H9 (cell line): Measurements from ENCODE around the gene CALR. TPM values are rescaled to one million over a fixed set of nuclear protein-coding genes. Genes with fewer than 3 reads are reported as not detected.

Source experiments
- DNase-seq: peaks from one replicate; pipeline ENCODE4 v3.0.0-alpha.2; 2017
- H2AFZ ChIP-seq: one replicate; pipeline ENCODE4 v1.6.1; 2013; ENCODE audit warnings: mild to moderate bottlenecking, low read length, control low read depth, moderate library complexity
- H2AK5ac ChIP-seq: 2 replicates; pipeline ENCODE4 v1.6.1; 2013; ENCODE audit warnings: low read length, control low read depth, mixed read lengths; ENCODE audit not compliant: insufficient read length
- H2BK120ac ChIP-seq: one replicate; pipeline ENCODE4 v1.6.1; 2013; ENCODE audit warnings: low read depth, mild to moderate bottlenecking, low read length, control low read depth, inconsistent platforms; ENCODE audit not compliant: poor library complexity, severe bottlenecking
- H2BK12ac ChIP-seq: 2 replicates; pipeline ENCODE4 v1.6.1; 2013; ENCODE audit warnings: low read length, control low read depth, mixed read lengths, low read depth; ENCODE audit not compliant: insufficient read length
- H2BK15ac ChIP-seq: 2 replicates; pipeline ENCODE4 v1.6.1; 2013; ENCODE audit warnings: low read depth, low read length, control low read depth
- H2BK20ac ChIP-seq: one replicate; pipeline ENCODE4 v1.6.1; 2013; ENCODE audit warnings: low read depth, mild to moderate bottlenecking, low read length, control low read depth, inconsistent platforms; ENCODE audit not compliant: poor library complexity, severe bottlenecking
- H2BK5ac ChIP-seq: 2 replicates; pipeline ENCODE4 v1.6.1; 2013; ENCODE audit warnings: low read length, control low read depth, mixed read lengths; ENCODE audit not compliant: insufficient read length
- H3K14ac ChIP-seq: 2 replicates; pipeline ENCODE4 v1.6.1; 2013; ENCODE audit warnings: low read length, control low read depth; ENCODE audit not compliant: insufficient read depth
- H3K18ac ChIP-seq: 2 replicates; pipeline ENCODE4 v1.6.1; 2013; ENCODE audit warnings: low read depth, mild to moderate bottlenecking, mixed read lengths, low read length, control low read depth; ENCODE audit not compliant: insufficient read length
- H3K23ac ChIP-seq: 2 replicates; pipeline ENCODE4 v1.6.1; 2013; ENCODE audit warnings: low read length, control low read depth, mixed read lengths, low read depth; ENCODE audit not compliant: insufficient read length
- H3K23me2 ChIP-seq: 2 replicates; pipeline ENCODE4 v1.6.1; 2013; ENCODE audit warnings: low read depth, mild to moderate bottlenecking, mixed read lengths, low read length, control low read depth; ENCODE audit not compliant: insufficient read length, poor library complexity, severe bottlenecking
- H3K27ac ChIP-seq: 2 replicates; pipeline ENCODE4 v1.5.1; 2013; ENCODE audit warnings: low read length, control low read depth, mixed read lengths, low read depth; ENCODE audit not compliant: insufficient read length
- H3K27me3 ChIP-seq: 2 replicates; pipeline ENCODE4 v1.6.1; 2013; ENCODE audit warnings: low read length, control low read depth, inconsistent platforms; ENCODE audit not compliant: insufficient read depth
- H3K4ac ChIP-seq: 2 replicates; pipeline ENCODE4 v1.6.1; 2013; ENCODE audit warnings: low read depth, mild to moderate bottlenecking, control low read depth, inconsistent platforms, low read length, moderate library complexity
- H3K4me1 ChIP-seq: 2 replicates; pipeline ENCODE4 v1.6.1; 2013; ENCODE audit warnings: low read length, control low read depth, inconsistent platforms; ENCODE audit not compliant: insufficient read depth
- H3K4me2 ChIP-seq: 2 replicates; pipeline ENCODE4 v1.6.1; 2013; ENCODE audit warnings: low read length, control low read depth, mixed read lengths; ENCODE audit not compliant: insufficient read length, insufficient read depth
- H3K56ac ChIP-seq: 2 replicates; pipeline ENCODE4 v1.6.1; 2013; ENCODE audit warnings: low read depth, mild to moderate bottlenecking, mixed read lengths, low read length, control low read depth; ENCODE audit not compliant: insufficient read length
- H3K79me1 ChIP-seq: 2 replicates; pipeline ENCODE4 v1.6.1; 2013; ENCODE audit warnings: low read depth, mild to moderate bottlenecking, moderate library complexity, low read length, control low read depth, inconsistent platforms; ENCODE audit not compliant: insufficient read depth, poor library complexity, severe bottlenecking
- H3K79me2 ChIP-seq: 2 replicates; pipeline ENCODE4 v1.6.1; 2013; ENCODE audit warnings: low read length, control low read depth, inconsistent platforms; ENCODE audit not compliant: insufficient read depth
- H3K9ac ChIP-seq: 2 replicates; pipeline ENCODE4 v1.6.1; 2013; ENCODE audit warnings: low read length, control low read depth, mixed read lengths; ENCODE audit not compliant: insufficient read length; ENCODE audit errors: extremely low read depth
- H3K9me3 ChIP-seq: one replicate; pipeline ENCODE4 v1.6.1; 2013; ENCODE audit warnings: low read depth, low read length, inconsistent platforms; ENCODE audit not compliant: control insufficient read depth
- H3T11ph ChIP-seq: one replicate; pipeline ENCODE4 v1.6.1; 2013; ENCODE audit warnings: mild to moderate bottlenecking, low read length, control low read depth, inconsistent platforms
- H4K20me1 ChIP-seq: one replicate; pipeline ENCODE4 v1.6.1; 2013; ENCODE audit not compliant: control insufficient read depth, insufficient read length, insufficient read depth
- H4K5ac ChIP-seq: 2 replicates; pipeline ENCODE4 v1.6.1; 2013; ENCODE audit warnings: low read depth, mild to moderate bottlenecking, mixed read lengths, low read length, control low read depth; ENCODE audit not compliant: insufficient read length
- H4K8ac ChIP-seq: replicated peaks from 2 replicates; pipeline ENCODE4 v1.6.1; 2013; ENCODE audit warnings: low read length, control low read depth, mixed read lengths, low read depth; ENCODE audit not compliant: insufficient read length
- H4K91ac ChIP-seq: 2 replicates; pipeline ENCODE4 v1.6.1; 2013; ENCODE audit warnings: low read depth, mild to moderate bottlenecking, moderate library complexity, mixed read lengths, low read length, control low read depth; ENCODE audit not compliant: insufficient read length
- H3K27ac Mint-ChIP-seq, 3 experiments: 2 replicates in 2 of 3; 3 replicates in 1 of 3; pipeline ENCODE4 v1.8.0; 2020 to 2021; ENCODE audit warnings: mixed read lengths in 3 of 3, mild to moderate bottlenecking in 1 of 3, moderate library complexity in 1 of 3
- H3K27me3 Mint-ChIP-seq: 2 replicates; pipeline ENCODE4 v1.8.0; 2021; ENCODE audit warnings: low read depth, mild to moderate bottlenecking, moderate library complexity, mixed read lengths
- H3K36me3 Mint-ChIP-seq, 3 experiments: 2 replicates in 2 of 3; 3 replicates in 1 of 3; pipeline ENCODE4 v1.8.0; 2020 to 2021; ENCODE audit warnings: low read depth in 3 of 3, mixed read lengths in 3 of 3; ENCODE audit not compliant: insufficient read depth in 1 of 3
- H3K4me1 Mint-ChIP-seq, 2 experiments: 2 replicates each; pipeline ENCODE4 v1.8.0; 2020; ENCODE audit warnings: mixed read lengths in 2 of 2
- H3K4me3 Mint-ChIP-seq, 2 experiments: 2 replicates in 1 of 2; 3 replicates in 1 of 2; pipeline ENCODE4 v1.8.0; 2020 to 2021; ENCODE audit warnings: mild to moderate bottlenecking in 2 of 2, mixed read lengths in 2 of 2, moderate library complexity in 1 of 2
- H3K9me3 Mint-ChIP-seq, 2 experiments: 2 replicates in 1 of 2; 3 replicates in 1 of 2; pipeline ENCODE4 v1.8.0; 2020; ENCODE audit warnings: mild to moderate bottlenecking in 2 of 2, mixed read lengths in 2 of 2, moderate library complexity in 1 of 2
- WGBS: extraction: QIAGEN DNeasy Blood & Tissue Kit; methylation state at CpG from one replicate; pipeline ENCODE4 v1.1.7; 2013; ENCODE audit warnings: missing lambda C conversion rate, low lambda C conversion rate, mixed read lengths; ENCODE audit not compliant: insufficient read length; ENCODE audit errors: extremely low coverage; 5-methylcytosine and 5-hydroxymethylcytosine counted together
- total RNA-seq: library from RNA; stranded (reverse); gene quantifications from 2 replicates; pipeline ENCODE4 v1.2.1, GENCODE V29; 2021
- TF ChIP-seq, protein P1 (sequence below): fragments of 200-600 bp; sonication (generic); conservative IDR thresholded peaks from 3 replicates; pipeline ENCODE4 v1.8.0; 2021; ENCODE audit warnings: antibody characterized with exemption, mild to moderate bottlenecking

Gene CALR
- total RNA-seq, 1 experiment from 2014 or later = 887 TPM

DNA sequence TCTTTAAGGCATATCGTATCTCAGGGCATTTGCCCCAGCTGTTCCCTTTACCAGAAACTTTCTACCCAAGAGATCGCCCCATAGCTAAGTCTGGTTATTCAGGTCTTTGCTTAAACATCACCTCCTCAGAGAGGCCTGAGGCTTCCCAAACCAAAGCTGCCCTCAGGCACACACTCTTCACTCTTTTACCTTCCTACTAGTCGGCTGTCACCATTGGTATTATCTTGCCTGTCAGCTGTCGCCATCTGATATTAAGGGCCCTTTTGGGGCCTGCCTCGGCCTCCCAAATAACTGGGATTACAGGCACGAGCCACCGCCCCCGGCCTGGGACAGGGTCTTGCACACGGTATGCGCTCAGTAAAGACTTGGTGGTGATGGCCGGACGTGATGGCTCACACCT, 17.6 kb downstream of the CALR start:
- Histone ChIP-seq H4K8ac (no peak overlapping the region), H3K4me2 (peak overlapping the region; percentile 52), H3K14ac (no peak overlapping the region; the same call in 1 of the 2 replicates), H2BK5ac (no peak overlapping the region), H3K4ac (no peak overlapping the region), H2BK20ac (no peak overlapping the region), H2BK15ac (no peak overlapping the region), H4K91ac (no peak overlapping the region), H2BK12ac (no peak overlapping the region), H2AFZ (no peak overlapping the region), H3K9ac (peak overlapping the region; percentile 68), H4K5ac (no peak overlapping the region), H3K9me3 (no peaks in the 10 kb centered on the region), H4K20me1 (no peaks in the 10 kb centered on the region), H3K23me2 (peaks cover 3% of the 10 kb centered on the region), H2BK120ac (no peak overlapping the region), H2AK5ac (no peak overlapping the region), H3K79me1 (peaks cover 5% of the 10 kb centered on the region), H3K27ac (no peak overlapping the region), H3K4me1 (no peaks in the 10 kb centered on the region; the same call in 1 of the 2 replicates), H3K23ac (no peak overlapping the region), H3K79me2 (peaks cover 7% of the 10 kb centered on the region; the same call in 1 of the 2 replicates), H3K27me3 (no peaks in the 10 kb centered on the region), H3K56ac (no peak overlapping the region), H3T11ph (no peak overlapping the region), H3K18ac (no peak overlapping the region)
- TF ChIP-seq, protein P1, sequence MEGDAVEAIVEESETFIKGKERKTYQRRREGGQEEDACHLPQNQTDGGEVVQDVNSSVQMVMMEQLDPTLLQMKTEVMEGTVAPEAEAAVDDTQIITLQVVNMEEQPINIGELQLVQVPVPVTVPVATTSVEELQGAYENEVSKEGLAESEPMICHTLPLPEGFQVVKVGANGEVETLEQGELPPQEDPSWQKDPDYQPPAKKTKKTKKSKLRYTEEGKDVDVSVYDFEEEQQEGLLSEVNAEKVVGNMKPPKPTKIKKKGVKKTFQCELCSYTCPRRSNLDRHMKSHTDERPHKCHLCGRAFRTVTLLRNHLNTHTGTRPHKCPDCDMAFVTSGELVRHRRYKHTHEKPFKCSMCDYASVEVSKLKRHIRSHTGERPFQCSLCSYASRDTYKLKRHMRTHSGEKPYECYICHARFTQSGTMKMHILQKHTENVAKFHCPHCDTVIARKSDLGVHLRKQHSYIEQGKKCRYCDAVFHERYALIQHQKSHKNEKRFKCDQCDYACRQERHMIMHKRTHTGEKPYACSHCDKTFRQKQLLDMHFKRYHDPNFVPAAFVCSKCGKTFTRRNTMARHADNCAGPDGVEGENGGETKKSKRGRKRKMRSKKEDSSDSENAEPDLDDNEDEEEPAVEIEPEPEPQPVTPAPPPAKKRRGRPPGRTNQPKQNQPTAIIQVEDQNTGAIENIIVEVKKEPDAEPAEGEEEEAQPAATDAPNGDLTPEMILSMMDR = no peak
- Mint-ChIP-seq H3K27ac (peak overlapping the region; percentile 52 to 90 (median 82); a peak in 6 of 7 replicates), H3K9me3 (peaks cover 0 to 3% of the 10 kb centered on the region in 2 experiments; a peak in 2 of 5 replicates), H3K4me1 (peaks cover 21 to 34% of the 10 kb centered on the region in 2 experiments), H3K36me3 (peaks cover 23 to 46% (median 44%) of the 10 kb centered on the region in 3 experiments), H3K27me3 (peaks cover 4% of the 10 kb centered on the region), H3K4me3 (peak overlapping the region; percentile 88 to 94)
- no CpG with 5 or more reads among the region's 12 CpGs for WGBS
- DNase-seq = no peak
